PC-9 (cell line): Measurements from ENCODE around the gene GBP5. TPM values are rescaled to one million over a fixed set of nuclear protein-coding genes. Genes with fewer than 3 reads are reported as not detected.

Experiments
- BruUV-seq: library from RNA; stranded (reverse); fragments of 400-500 nt; replicated peaks from 2 replicates; lab custom pipeline; 2021; lab: Mats Ljungman, UMichigan
- CTCF ChIA-PET: fragments of 300-600 bp; sonication (Branson Sonifier 250); formaldehyde crosslinking; loops from one replicate; lab custom pipeline; 2022; ENCODE audit warnings: antibody characterized with exemption; lab: Charles Lee
- POLR2A ChIA-PET: fragments of 300-600 bp; sonication (Branson Sonifier 250); formaldehyde crosslinking; loops from one replicate; lab custom pipeline; 2022; ENCODE audit warnings: antibody characterized with exemption; ENCODE audit not compliant: unreplicated experiment; lab: Charles Lee
- DNase-seq, 2 experiments: peaks; one replicate each; pipeline versions ENCODE4 v3.0.0 to v3.0.0-alpha.2; 2015 to 2022; ENCODE audit warnings: mixed read lengths in 1 of 2
- H2AFZ ChIP-seq: fragments of 200-600 bp; sonication (generic); 2 replicates; pipeline ENCODE4 v1.8.1; 2017; ENCODE audit warnings: antibody characterized with exemption
- H3F3A ChIP-seq: fragments of 200-600 bp; sonication (generic); 2 replicates; pipeline ENCODE4 v1.8.1; 2017; ENCODE audit warnings: antibody characterized with exemption, mild to moderate bottlenecking, low read depth; ENCODE audit not compliant: insufficient read depth
- H3K27ac ChIP-seq: fragments of 200-600 bp; sonication (generic); 2 replicates; pipeline ENCODE4 v1.6.1; 2016; ENCODE audit warnings: mixed run types
- H3K27me3 ChIP-seq: fragments of 200-600 bp; sonication (generic); 2 replicates; pipeline ENCODE4 v1.6.1; 2016; ENCODE audit warnings: low read depth, mixed run types; ENCODE audit not compliant: insufficient read depth
- H3K36me3 ChIP-seq: fragments of 200-600 bp; sonication (generic); 2 replicates; pipeline ENCODE4 v1.6.1; 2016; ENCODE audit warnings: low read depth, mixed run types
- H3K4me1 ChIP-seq: fragments of 200-600 bp; sonication (generic); replicated peaks from 2 replicates; pipeline ENCODE4 v1.6.1; 2016; ENCODE audit warnings: mixed run types; ENCODE audit not compliant: insufficient read depth
- H3K4me2 ChIP-seq: fragments of 200-600 bp; sonication (generic); 2 replicates; pipeline ENCODE4 v1.6.1; 2017; ENCODE audit warnings: mixed run types
- H3K4me3 ChIP-seq: fragments of 200-600 bp; sonication (generic); 2 replicates; pipeline ENCODE4 v1.6.1; 2016; ENCODE audit warnings: mixed run types
- H3K79me2 ChIP-seq: fragments of 200-600 bp; sonication (generic); 2 replicates; pipeline ENCODE4 v1.6.1; 2017; ENCODE audit warnings: low read depth, mixed run types
- H3K9me2 ChIP-seq: fragments of 200-600 bp; sonication (generic); 2 replicates; pipeline ENCODE4 v1.8.1; 2017; ENCODE audit warnings: mild to moderate bottlenecking; ENCODE audit not compliant: insufficient read depth
- H3K9me3 ChIP-seq: fragments of 200-600 bp; sonication (generic); 2 replicates; pipeline ENCODE4 v1.8.1; 2016; ENCODE audit warnings: low read depth; ENCODE audit not compliant: insufficient read depth
- H4K20me1 ChIP-seq: fragments of 200-600 bp; sonication (generic); 2 replicates; pipeline ENCODE4 v1.8.1; 2017; ENCODE audit not compliant: insufficient read depth
- CTCF ChIP-seq: fragments of 200-600 bp; sonication (generic); conservative IDR thresholded peaks from 2 replicates; pipeline ENCODE4 v1.6.1; 2017; ENCODE audit warnings: mixed run types, antibody characterized with exemption, mild to moderate bottlenecking, moderate library complexity
- EZH2 ChIP-seq: fragments of 200-600 bp; sonication (generic); IDR thresholded peaks from 2 replicates; pipeline ENCODE4 v1.8.0; 2017; ENCODE audit warnings: antibody characterized with exemption, low read depth
- intact Hi-C: fragments of 100-400 bp; cut with micrococcal nuclease; formaldehyde crosslinking; loops from one replicate; pipeline ENCODE4 v1.10.0; 2022; ENCODE audit not compliant: unreplicated experiment
- total RNA-seq: library from RNA; stranded (reverse); gene quantifications from 2 replicates; pipeline ENCODE4 v1.2.3, GENCODE V29; 2021

GBP5 gene
- total RNA-seq, 1 experiment from 2014 or later, result not detected

GRCh38 chr1:89311757-89312156 lies 39.1 kb upstream of the GBP5 start:
- Histone ChIP-seq H4K20me1 (no peaks in the 10 kb centered on the region), H3K4me1 (peaks cover 32% of the 10 kb centered on the region), H3K4me3 (no peak overlapping the region), H3K79me2 (no peaks in the 10 kb centered on the region), H3K36me3 (no peaks in the 10 kb centered on the region), H3F3A (no peaks in the 10 kb centered on the region), H3K4me2 (peak overlapping the region; percentile 23), H3K9me2 (no peaks in the 10 kb centered on the region), H2AFZ (0 out of 2 replicates have a peak overlapping the region, but pooled peaks have one; percentile 20), H3K27me3 (no peaks in the 10 kb centered on the region), H3K9me3 (0 out of 2 replicates have a peak, but pooled peaks cover 5% of the 10 kb centered on the region), H3K27ac (no peak overlapping the region)
- no peak for DNase-seq
- POLR2A ChIA-PET, result no interaction called here
- intact Hi-C loops, result no loop called here
- BruUV-seq, result no TSS peak
- CTCF ChIA-PET, result no interaction called here
- TF ChIP-seq EZH2 (no peak), CTCF (no peak)

- no peak for TF ChIP-seq EZH2
- no peak for TF ChIP-seq CTCF
- no peaks in the 10 kb centered on the region for H3K27me3 ChIP-seq
- H3K4me3 ChIP-seq, result no peak overlapping the region
- H3K79me2 ChIP-seq, result no peaks in the 10 kb centered on the region
- no peak for DNase-seq
- H3K36me3 ChIP-seq, result no peaks in the 10 kb centered on the region
- H3F3A ChIP-seq, result no peaks in the 10 kb centered on the region
- BruUV-seq, result no TSS peak
- H3K27ac ChIP-seq, result no peak overlapping the region
- H3K4me1 ChIP-seq, result peaks cover 32% of the 10 kb centered on the region
- ChIA-PET POLR2A (no interaction called here), CTCF (no interaction called here)
- H3K9me3 ChIP-seq, result 0 out of 2 replicates have a peak, but pooled peaks cover 5% of the 10 kb centered on the region
- intact Hi-C loops, result no loop called here
- no peaks in the 10 kb centered on the region for H3K9me2 ChIP-seq
- H2AFZ ChIP-seq, result peak overlapping the region; percentile 14; the same call in 1 of the 2 replicates
- no peaks in the 10 kb centered on the region for H4K20me1 ChIP-seq
- peak overlapping the region; percentile 15; the same call in 1 of the 2 replicates for H3K4me2 ChIP-seq
Measured at GRCh38 chr1:89310976-89311375, 38.3 kb upstream of the GBP5 start.

GRCh38 chr1:89310505-89310904 lies 37.8 kb upstream of the GBP5 start:
- Histone ChIP-seq H2AFZ (peak overlapping the region; percentile 14; the same call in 1 of the 2 replicates), H3K9me2 (no peaks in the 10 kb centered on the region), H3F3A (no peaks in the 10 kb centered on the region), H3K4me3 (no peak overlapping the region), H4K20me1 (no peaks in the 10 kb centered on the region), H3K27me3 (no peaks in the 10 kb centered on the region), H3K4me1 (peaks cover 32% of the 10 kb centered on the region), H3K79me2 (no peaks in the 10 kb centered on the region), H3K9me3 (0 out of 2 replicates have a peak, but pooled peaks cover 5% of the 10 kb centered on the region), H3K4me2 (peak overlapping the region; percentile 15), H3K36me3 (no peaks in the 10 kb centered on the region), H3K27ac (no peak overlapping the region)
- DNase-seq, result no peak
- POLR2A ChIA-PET, result interaction anchor here (0.7 kb wide), 1 partner anchor 289 kb away, joined by 3 read pairs; no protein-coding TSS in a partner anchor
- CTCF ChIA-PET, result no interaction called here
- TF ChIP-seq CTCF (no peak), EZH2 (no peak)
- intact Hi-C loops, result no loop called here
- BruUV-seq, result no TSS peak
